SK-N-SH treated with all-trans-retinoic acid at 6 μM for 48 hours (cell line): Measurements from ENCODE around the gene OIT3.
"Not testable (repeated sequence)": the region's sequence is repeated elsewhere in the genome, so short reads cannot be mapped to it uniquely, and the experiment has no call there.

ENCODE experiments used
- ATAC-seq: fragments of 200-7000 bp; cut with Tn5 transposase; 3 replicates; pipeline ENCODE4 v1.9.1; 2020; ENCODE audit warnings: mild to moderate bottlenecking, moderate library complexity
- ARNTL ChIP-seq: fragments of 450-650 bp; formaldehyde crosslinking; IDR thresholded peaks from 2 replicates; pipeline ENCODE4 v1.5.0; 2020; ENCODE audit warnings: low read depth, mild to moderate bottlenecking, moderate library complexity, borderline replicate concordance
- BACH2 ChIP-seq: fragments of 250-450 bp; sonication (Bioruptor Pico); IDR thresholded peaks from 2 replicates; pipeline ENCODE4 v1.9.0; 2021; ENCODE audit warnings: mild to moderate bottlenecking, borderline replicate concordance
- CREB5 ChIP-seq: fragments of 250-450 bp; sonication (Bioruptor Pico); IDR thresholded peaks from 2 replicates; pipeline ENCODE4 v1.5.1; 2020; ENCODE audit warnings: low read depth, mild to moderate bottlenecking, moderate library complexity
- CSDC2 ChIP-seq: fragments of 250-450 bp; sonication (Bioruptor Pico); IDR thresholded peaks from 2 replicates; pipeline ENCODE4 v1.5.0; 2020; ENCODE audit warnings: mild to moderate bottlenecking, moderate library complexity
- CSRNP3 ChIP-seq: fragments of 250-450 bp; sonication (Bioruptor Pico); IDR thresholded peaks from 2 replicates; pipeline ENCODE4 v1.5.1; 2021; ENCODE audit warnings: mild to moderate bottlenecking, moderate library complexity
- ESRRG ChIP-seq: fragments of 250-450 bp; sonication (Bioruptor Pico); IDR thresholded peaks from 2 replicates; pipeline ENCODE4 v1.6.1; 2021; ENCODE audit warnings: mild to moderate bottlenecking
- GLIS3 ChIP-seq: fragments of 250-450 bp; sonication (Bioruptor Pico); IDR thresholded peaks from 2 replicates; pipeline ENCODE4 v1.5.0; 2020; ENCODE audit warnings: mild to moderate bottlenecking, moderate library complexity
- ISL1 ChIP-seq: fragments of 250-450 bp; sonication (Bioruptor Pico); IDR thresholded peaks from 2 replicates; pipeline ENCODE4 v2.1.2; 2022; ENCODE audit warnings: mild to moderate bottlenecking, moderate library complexity
- OSR1 ChIP-seq: fragments of 250-450 bp; sonication (Bioruptor Pico); IDR thresholded peaks from 2 replicates; pipeline ENCODE4 v1.8.0; 2022; ENCODE audit warnings: moderate library complexity, mild to moderate bottlenecking, inconsistent platforms
- POU6F1 ChIP-seq: fragments of 250-450 bp; sonication (Bioruptor Pico); IDR thresholded peaks from 2 replicates; pipeline ENCODE4 v1.8.0; 2021; ENCODE audit warnings: low read depth, mild to moderate bottlenecking, moderate library complexity, borderline replicate concordance
- PPARA ChIP-seq: fragments of 250-450 bp; sonication (Bioruptor Pico); IDR thresholded peaks from 2 replicates; pipeline ENCODE4 v1.5.0; 2020; ENCODE audit warnings: mild to moderate bottlenecking, borderline replicate concordance
- RARB ChIP-seq: fragments of 250-450 bp; sonication (Bioruptor Pico); IDR thresholded peaks from 2 replicates; pipeline ENCODE4 v1.8.0; 2021; ENCODE audit warnings: mild to moderate bottlenecking, moderate library complexity
- SNAI2 ChIP-seq: fragments of 250-450 bp; sonication (Bioruptor Pico); IDR thresholded peaks from 2 replicates; pipeline ENCODE4 v1.5.0; 2020; ENCODE audit warnings: mild to moderate bottlenecking, moderate library complexity
- TCF4 ChIP-seq: fragments of 250-450 bp; sonication (Bioruptor Pico); IDR thresholded peaks from 2 replicates; pipeline ENCODE4 v1.8.0; 2021; ENCODE audit warnings: mild to moderate bottlenecking, moderate library complexity, borderline replicate concordance
- TOX ChIP-seq: fragments of 250-450 bp; sonication (Bioruptor Pico); IDR thresholded peaks from 2 replicates; pipeline ENCODE4 v1.8.0; 2021; ENCODE audit warnings: mild to moderate bottlenecking, moderate library complexity, borderline replicate concordance
- TSHZ2 ChIP-seq: fragments of 250-450 bp; sonication (Bioruptor Pico); IDR thresholded peaks from 2 replicates; pipeline ENCODE4 v1.5.0; 2020; ENCODE audit warnings: mild to moderate bottlenecking, moderate library complexity
- ZFP3 ChIP-seq: fragments of 250-450 bp; sonication (Bioruptor Pico); IDR thresholded peaks from 2 replicates; pipeline ENCODE4 v1.5.0; 2020; ENCODE audit warnings: mild to moderate bottlenecking, moderate library complexity
- ZFP30 ChIP-seq: fragments of 450-650 bp; formaldehyde crosslinking; IDR thresholded peaks from 2 replicates; pipeline ENCODE4 v1.5.0; 2022; ENCODE audit warnings: mild to moderate bottlenecking, moderate library complexity
- ZNF565 ChIP-seq: fragments of 450-650 bp; formaldehyde crosslinking; conservative IDR thresholded peaks from 2 replicates; pipeline ENCODE4 v1.5.0; 2020; ENCODE audit warnings: low read depth, mild to moderate bottlenecking, moderate library complexity
- ZNF70 ChIP-seq: fragments of 450-650 bp; formaldehyde crosslinking; IDR thresholded peaks from 2 replicates; pipeline ENCODE4 v1.5.0; 2020; ENCODE audit warnings: mild to moderate bottlenecking, moderate library complexity
- ZNF8 ChIP-seq: fragments of 450-650 bp; formaldehyde crosslinking; IDR thresholded peaks from 2 replicates; pipeline ENCODE4 v1.5.0; 2020; ENCODE audit warnings: mild to moderate bottlenecking, moderate library complexity

Gene OIT3

GRCh38 chr10:72912736-72913135, 19.2 kb downstream of the OIT3 start (continued):
- TF ChIP-seq CSRNP3 (CRISPR knock-in tag) = no peak

GRCh38 chr10:72913287-72913686, 19.7 kb downstream of the OIT3 start:
- no peak for TF ChIP-seq ZNF565 (CRISPR knock-in tag)
- TF ChIP-seq RARB = no peak
- TF ChIP-seq TCF4 = no peak
- no peak for ATAC-seq

- not testable (repeated sequence) for ATAC-seq
Measured at GRCh38 chr10:72917201-72917600, 23.7 kb downstream of the OIT3 start.

- ATAC-seq = not testable (repeated sequence)
Measured at GRCh38 chr10:72917803-72918332, 24.3 kb downstream of the OIT3 start.

- no peak for ATAC-seq
Measured at GRCh38 chr10:72918352-72918751, 24.8 kb downstream of the OIT3 start.

GRCh38 chr10:72921147-72921683, 27.7 kb downstream of the OIT3 start:
- ATAC-seq = not testable (repeated sequence)

More at GRCh38 chr10:72918352-72918751, 24.8 kb downstream of the OIT3 start:
- TF ChIP-seq ZFP30 (CRISPR knock-in tag) = no peak
- no peak for TF ChIP-seq ZFP3 (CRISPR knock-in tag)
- TF ChIP-seq TSHZ2 (CRISPR knock-in tag) = no peak
- TF ChIP-seq OSR1 (CRISPR knock-in tag) = no peak
- no peak for TF ChIP-seq ESRRG (CRISPR knock-in tag)
- TF ChIP-seq ZNF565 (CRISPR knock-in tag) = no peak
- TF ChIP-seq CSRNP3 (CRISPR knock-in tag) = no peak
- TF ChIP-seq BACH2 = no peak
- no peak for TF ChIP-seq ZNF70
- no peak for TF ChIP-seq POU6F1
- TF ChIP-seq CSDC2 (CRISPR knock-in tag) = no peak
- no peak for TF ChIP-seq CREB5 (CRISPR knock-in tag)

GRCh38 chr10:72924351-72924750, 30.8 kb downstream of the OIT3 start:
- no peak for ATAC-seq
- TF ChIP-seq POU6F1 (no peak), ARNTL (no peak), ESRRG (CRISPR knock-in tag) (no peak), ISL1 (CRISPR knock-in tag) (no peak), ZNF8 (CRISPR knock-in tag) (no peak), ZFP3 (CRISPR knock-in tag) (no peak), PPARA (CRISPR knock-in tag) (no peak), GLIS3 (CRISPR knock-in tag) (no peak), TOX (CRISPR knock-in tag) (no peak), CREB5 (CRISPR knock-in tag) (no peak), SNAI2 (CRISPR knock-in tag) (no peak)
